HL-60 (cell line): Measurements from ENCODE around the gene PALB2.
"Not testable (repeated sequence)": the region's sequence is repeated elsewhere in the genome, so short reads cannot be mapped to it uniquely, and the experiment has no call there.

Experiments
- DNase-seq, 2 experiments: peaks; one replicate each; pipeline ENCODE4 v3.0.0-alpha.2; 2010 to 2020; ENCODE audit warnings: low read depth in 1 of 2, low spot score in 1 of 2
- H3K27ac ChIP-seq: fragments of 250-450 bp; sonication (Bioruptor Pico); replicated peaks from 2 replicates; pipeline ENCODE4 v1.5.1; 2020; ENCODE audit warnings: mild to moderate bottlenecking, moderate library complexity
- H3K27me3 ChIP-seq: fragments of 250-450 bp; sonication (Bioruptor Pico); 2 replicates; pipeline ENCODE4 v1.5.1; 2021; ENCODE audit warnings: mild to moderate bottlenecking, moderate library complexity; ENCODE audit not compliant: insufficient read depth, poor library complexity, severe bottlenecking
- H3K4me3 ChIP-seq: replicated peaks from 2 replicates; pipeline ENCODE4 v1.5.1; 2011; ENCODE audit warnings: mild to moderate bottlenecking, control low read depth, low read length; ENCODE audit not compliant: insufficient read depth
- CTCF ChIP-seq: IDR thresholded peaks from one replicate; pipeline ENCODE4 v1.5.1; 2011; ENCODE audit warnings: low read length, control low read depth, inconsistent platforms; ENCODE audit not compliant: insufficient read depth
- GABPA ChIP-seq: IDR thresholded peaks from 2 replicates; pipeline ENCODE4 v1.6.1; 2012; ENCODE audit warnings: low read depth
- POLR2AphosphoS5 ChIP-seq: IDR thresholded peaks from 2 replicates; pipeline ENCODE4 v1.6.1; 2012; ENCODE audit warnings: low read depth
- SPI1 ChIP-seq: IDR thresholded peaks from 2 replicates; pipeline ENCODE4 v1.6.1; 2012; ENCODE audit warnings: low read depth, mild to moderate bottlenecking, borderline replicate concordance
- TF ChIP-seq, protein P1 (sequence below): IDR thresholded peaks from 2 replicates; pipeline ENCODE4 v1.6.1; 2012; ENCODE audit warnings: low read depth; ENCODE audit not compliant: insufficient replicate concordance

PALB2 gene

GRCh38 chr16:23590181-23590580, 50.9 kb downstream of the PALB2 start:
- TF ChIP-seq CTCF (no peak), POLR2AphosphoS5 (no peak), SPI1 (no peak), GABPA (no peak)
- TF ChIP-seq, protein P1, sequence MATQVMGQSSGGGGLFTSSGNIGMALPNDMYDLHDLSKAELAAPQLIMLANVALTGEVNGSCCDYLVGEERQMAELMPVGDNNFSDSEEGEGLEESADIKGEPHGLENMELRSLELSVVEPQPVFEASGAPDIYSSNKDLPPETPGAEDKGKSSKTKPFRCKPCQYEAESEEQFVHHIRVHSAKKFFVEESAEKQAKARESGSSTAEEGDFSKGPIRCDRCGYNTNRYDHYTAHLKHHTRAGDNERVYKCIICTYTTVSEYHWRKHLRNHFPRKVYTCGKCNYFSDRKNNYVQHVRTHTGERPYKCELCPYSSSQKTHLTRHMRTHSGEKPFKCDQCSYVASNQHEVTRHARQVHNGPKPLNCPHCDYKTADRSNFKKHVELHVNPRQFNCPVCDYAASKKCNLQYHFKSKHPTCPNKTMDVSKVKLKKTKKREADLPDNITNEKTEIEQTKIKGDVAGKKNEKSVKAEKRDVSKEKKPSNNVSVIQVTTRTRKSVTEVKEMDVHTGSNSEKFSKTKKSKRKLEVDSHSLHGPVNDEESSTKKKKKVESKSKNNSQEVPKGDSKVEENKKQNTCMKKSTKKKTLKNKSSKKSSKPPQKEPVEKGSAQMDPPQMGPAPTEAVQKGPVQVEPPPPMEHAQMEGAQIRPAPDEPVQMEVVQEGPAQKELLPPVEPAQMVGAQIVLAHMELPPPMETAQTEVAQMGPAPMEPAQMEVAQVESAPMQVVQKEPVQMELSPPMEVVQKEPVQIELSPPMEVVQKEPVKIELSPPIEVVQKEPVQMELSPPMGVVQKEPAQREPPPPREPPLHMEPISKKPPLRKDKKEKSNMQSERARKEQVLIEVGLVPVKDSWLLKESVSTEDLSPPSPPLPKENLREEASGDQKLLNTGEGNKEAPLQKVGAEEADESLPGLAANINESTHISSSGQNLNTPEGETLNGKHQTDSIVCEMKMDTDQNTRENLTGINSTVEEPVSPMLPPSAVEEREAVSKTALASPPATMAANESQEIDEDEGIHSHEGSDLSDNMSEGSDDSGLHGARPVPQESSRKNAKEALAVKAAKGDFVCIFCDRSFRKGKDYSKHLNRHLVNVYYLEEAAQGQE = no peak
- Histone ChIP-seq H3K4me3 (no peak overlapping the region), H3K27ac (no peak overlapping the region), H3K27me3 (no peaks in the 10 kb centered on the region)
- DNase-seq = no peak

DNA sequence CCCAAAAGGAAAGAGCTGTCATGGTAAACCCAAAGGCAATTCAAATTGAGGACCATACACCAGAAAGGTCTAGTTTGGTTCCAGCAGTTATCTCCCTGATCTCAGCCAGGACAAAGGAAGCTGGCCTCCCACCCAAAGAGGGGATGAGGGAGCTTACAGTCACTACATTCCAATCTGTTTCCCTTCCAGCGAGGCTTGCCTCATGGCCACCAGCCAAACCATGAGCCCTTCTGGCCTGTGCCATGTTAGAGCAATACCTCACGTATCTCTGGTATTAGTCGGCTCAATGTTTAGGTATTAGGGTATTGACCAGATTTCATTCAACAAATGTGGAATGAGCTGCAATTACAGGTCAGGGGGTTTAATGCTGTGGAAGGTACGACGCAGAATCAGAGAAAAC, 53.4 kb downstream of the PALB2 start:
- H3K27ac ChIP-seq = no peak overlapping the region

GRCh38 chr16:23584186-23585076, 56.7 kb downstream of the PALB2 start:
- TF ChIP-seq, protein P1 = no peak
- TF ChIP-seq GABPA (no peak), POLR2AphosphoS5 (no peak), SPI1 (no peak)
- no peak for DNase-seq
- no peaks in the 10 kb centered on the region for H3K27me3 ChIP-seq
- H3K27ac ChIP-seq = no peak overlapping the region
- no peak overlapping the region for H3K4me3 ChIP-seq

More for the DNA sequence above, 53.4 kb downstream of the PALB2 start:
- TF ChIP-seq CTCF = no peak
- TF ChIP-seq SPI1 = no peak
- TF ChIP-seq GABPA = no peak
- DNase-seq = no peak
- H3K4me3 ChIP-seq = no peak overlapping the region
- no peaks in the 10 kb centered on the region for H3K27me3 ChIP-seq

- not testable (repeated sequence) for H3K27me3 ChIP-seq, H3K4me3 ChIP-seq, H3K27ac ChIP-seq, DNase-seq
Observed at GRCh38 chr16:23583271-23583670, 57.8 kb downstream of the PALB2 start.
